Neural progenitor cell (in vitro differentiated cells): Measurements from ENCODE around the gene YBX1. TPM values are rescaled to one million over a fixed set of nuclear protein-coding genes. Genes with fewer than 3 reads are reported as not detected.
A peak's percentile ranks its signal among the peaks of the same experiment; 100 is the strongest.

ENCODE experiments used
- DNase-seq: peaks from one replicate; pipeline ENCODE4 v3.0.0-alpha.2; 2016; ENCODE audit warnings: low spot score
- H2AFZ ChIP-seq: fragments of 200-600 bp; sonication (generic); replicated peaks from 2 replicates; pipeline ENCODE4 v1.6.1; 2016; ENCODE audit warnings: antibody characterized with exemption
- H3F3A ChIP-seq: fragments of 200-600 bp; sonication (generic); 2 replicates; pipeline ENCODE4 v1.6.1; 2016; ENCODE audit warnings: antibody characterized with exemption, low read depth
- H3K27ac ChIP-seq: fragments of 200-600 bp; sonication (generic); 2 replicates; pipeline ENCODE4 v1.5.1; 2016; ENCODE audit warnings: mild to moderate bottlenecking
- H3K27me3 ChIP-seq: fragments of 200-600 bp; sonication (generic); 2 replicates; pipeline ENCODE4 v1.6.1; 2016; ENCODE audit warnings: mild to moderate bottlenecking, moderate library complexity
- H3K36me3 ChIP-seq: fragments of 200-600 bp; sonication (generic); 2 replicates; pipeline ENCODE4 v1.5.1; 2016
- H3K4me1 ChIP-seq: fragments of 200-600 bp; sonication (generic); 2 replicates; pipeline ENCODE4 v1.6.1; 2016; ENCODE audit warnings: mixed run types
- H3K4me2 ChIP-seq: fragments of 200-600 bp; sonication (generic); 2 replicates; pipeline ENCODE4 v1.6.1; 2016
- H3K4me3 ChIP-seq: fragments of 200-600 bp; sonication (generic); 2 replicates; pipeline ENCODE4 v1.5.1; 2016
- H3K79me2 ChIP-seq: fragments of 200-600 bp; sonication (generic); 2 replicates; pipeline ENCODE4 v1.6.1; 2016; ENCODE audit warnings: low read depth
- H3K9ac ChIP-seq: fragments of 200-600 bp; sonication (generic); 2 replicates; pipeline ENCODE4 v1.6.1; 2016
- H3K9me3 ChIP-seq: fragments of 200-600 bp; sonication (generic); 2 replicates; pipeline ENCODE4 v1.5.1; 2016; ENCODE audit warnings: low read depth
- H4K20me1 ChIP-seq: fragments of 200-600 bp; sonication (generic); 2 replicates; pipeline ENCODE4 v1.6.1; 2016; ENCODE audit warnings: low read depth
- H3K27ac Mint-ChIP-seq: 3 replicates; pipeline ENCODE4 v1.8.0; 2021; ENCODE audit warnings: mixed read lengths
- H3K27me3 Mint-ChIP-seq: 2 replicates; pipeline ENCODE4 v1.8.0; 2022; ENCODE audit warnings: low read depth, mild to moderate bottlenecking, inconsistent platforms, moderate library complexity, mixed read lengths; ENCODE audit not compliant: insufficient read depth
- H3K36me3 Mint-ChIP-seq: 3 replicates; pipeline ENCODE4 v1.8.0; 2021; ENCODE audit warnings: mixed read lengths
- H3K4me1 Mint-ChIP-seq: 3 replicates; pipeline ENCODE4 v1.8.0; 2021; ENCODE audit warnings: mixed read lengths
- H3K4me3 Mint-ChIP-seq: 3 replicates; pipeline ENCODE4 v1.8.0; 2021; ENCODE audit warnings: mild to moderate bottlenecking, moderate library complexity, mixed read lengths
- H3K9me3 Mint-ChIP-seq: 3 replicates; pipeline ENCODE4 v1.8.0; 2020; ENCODE audit warnings: mixed read lengths
- EZH2 ChIP-seq: fragments of 200-600 bp; sonication (generic); IDR thresholded peaks from 2 replicates; pipeline ENCODE4 v1.6.1; 2017; ENCODE audit warnings: antibody characterized with exemption, mild to moderate bottlenecking, moderate library complexity
- EZH2phosphoT487 ChIP-seq: fragments of 200-600 bp; sonication (generic); IDR thresholded peaks from 2 replicates; pipeline ENCODE4 v1.6.1; 2017; ENCODE audit warnings: antibody characterized with exemption
- total RNA-seq: library from RNA; depleted of rRNA; stranded (reverse); fragments of >200 nt; gene quantifications from 2 replicates; pipeline ENCODE4 v1.2.3, GENCODE V29; 2015; ENCODE audit warnings: low replicate concordance
- TF ChIP-seq, protein P1 (sequence below): fragments of 200-600 bp; sonication (generic); IDR thresholded peaks from 2 replicates; pipeline ENCODE4 v1.5.1; 2017; ENCODE audit warnings: antibody characterized with exemption, mild to moderate bottlenecking

The YBX1 gene
- total RNA-seq, 1 donor from 2014 or later, result 1,610 TPM

GRCh38 chr1:42690477-42691156 is 8.4 kb downstream of the YBX1 start:
- peaks cover 31% of the 10 kb centered on the region for H3K4me1 ChIP-seq
- TF ChIP-seq EZH2, result no peak
- TF ChIP-seq, protein P1, sequence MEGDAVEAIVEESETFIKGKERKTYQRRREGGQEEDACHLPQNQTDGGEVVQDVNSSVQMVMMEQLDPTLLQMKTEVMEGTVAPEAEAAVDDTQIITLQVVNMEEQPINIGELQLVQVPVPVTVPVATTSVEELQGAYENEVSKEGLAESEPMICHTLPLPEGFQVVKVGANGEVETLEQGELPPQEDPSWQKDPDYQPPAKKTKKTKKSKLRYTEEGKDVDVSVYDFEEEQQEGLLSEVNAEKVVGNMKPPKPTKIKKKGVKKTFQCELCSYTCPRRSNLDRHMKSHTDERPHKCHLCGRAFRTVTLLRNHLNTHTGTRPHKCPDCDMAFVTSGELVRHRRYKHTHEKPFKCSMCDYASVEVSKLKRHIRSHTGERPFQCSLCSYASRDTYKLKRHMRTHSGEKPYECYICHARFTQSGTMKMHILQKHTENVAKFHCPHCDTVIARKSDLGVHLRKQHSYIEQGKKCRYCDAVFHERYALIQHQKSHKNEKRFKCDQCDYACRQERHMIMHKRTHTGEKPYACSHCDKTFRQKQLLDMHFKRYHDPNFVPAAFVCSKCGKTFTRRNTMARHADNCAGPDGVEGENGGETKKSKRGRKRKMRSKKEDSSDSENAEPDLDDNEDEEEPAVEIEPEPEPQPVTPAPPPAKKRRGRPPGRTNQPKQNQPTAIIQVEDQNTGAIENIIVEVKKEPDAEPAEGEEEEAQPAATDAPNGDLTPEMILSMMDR, result peak; percentile 19
- no peaks in the 10 kb centered on the region for H3K27me3 Mint-ChIP-seq
- no peak overlapping the region for H2AFZ ChIP-seq
- no peaks in the 10 kb centered on the region for H3K27me3 ChIP-seq
- no peaks in the 10 kb centered on the region for H3K9me3 Mint-ChIP-seq
- no peak overlapping the region for H3K27ac ChIP-seq
- peaks cover 44% of the 10 kb centered on the region for H3K4me1 Mint-ChIP-seq
- no peaks in the 10 kb centered on the region for H3K9me3 ChIP-seq
- H3K27ac Mint-ChIP-seq, result no peak overlapping the region
- no peak for DNase-seq
- H3K79me2 ChIP-seq, result peaks cover 100% of the 10 kb centered on the region
- H3K36me3 Mint-ChIP-seq, result peaks cover 26% of the 10 kb centered on the region
- no peak overlapping the region for H3K9ac ChIP-seq
- H3K36me3 ChIP-seq, result peaks cover 28% of the 10 kb centered on the region
- peak overlapping the region; percentile 65 for H3K4me2 ChIP-seq
- peaks cover 100% of the 10 kb centered on the region for H4K20me1 ChIP-seq
- no peak overlapping the region for H3K4me3 ChIP-seq
- peaks cover 42% of the 10 kb centered on the region for H3F3A ChIP-seq
- H3K4me3 Mint-ChIP-seq, result no peak overlapping the region

DNA sequence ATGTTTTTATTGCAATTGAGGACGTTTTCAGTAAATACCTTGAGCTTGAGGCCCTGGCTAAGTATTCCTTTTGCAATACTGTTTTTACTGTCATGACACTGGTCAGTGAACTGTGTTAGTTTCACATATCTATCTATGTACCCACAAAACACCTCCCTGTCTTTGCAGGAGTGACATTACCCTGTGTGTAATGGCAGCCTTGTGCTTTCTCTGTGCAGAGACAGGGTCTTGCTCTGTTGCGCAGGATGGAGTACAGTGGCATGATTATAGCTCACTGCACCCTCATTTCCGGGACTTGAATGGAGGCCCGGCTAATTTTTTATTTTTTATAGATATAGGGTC is 8.9 kb downstream of the YBX1 start:
- H3K4me3 Mint-ChIP-seq, result no peak overlapping the region
- no peaks in the 10 kb centered on the region for H3K27me3 Mint-ChIP-seq
- Histone ChIP-seq H3K9ac (no peak overlapping the region), H3K4me3 (no peak overlapping the region), H3K27me3 (no peaks in the 10 kb centered on the region), H3K27ac (no peak overlapping the region), H3K4me2 (peak overlapping the region; percentile 65), H3K4me1 (peaks cover 26% of the 10 kb centered on the region), H3K36me3 (peaks cover 30% of the 10 kb centered on the region), H3K9me3 (no peaks in the 10 kb centered on the region), H2AFZ (no peak overlapping the region), H3K79me2 (peaks cover 100% of the 10 kb centered on the region), H4K20me1 (peaks cover 100% of the 10 kb centered on the region), H3F3A (peaks cover 42% of the 10 kb centered on the region)
- peaks cover 41% of the 10 kb centered on the region for H3K4me1 Mint-ChIP-seq
- no peak overlapping the region for H3K27ac Mint-ChIP-seq
- no peak for DNase-seq
- peaks cover 31% of the 10 kb centered on the region for H3K36me3 Mint-ChIP-seq
- TF ChIP-seq, protein P1, result no peak
- TF ChIP-seq EZH2phosphoT487 (no peak), EZH2 (no peak)
- no peaks in the 10 kb centered on the region for H3K9me3 Mint-ChIP-seq

DNA sequence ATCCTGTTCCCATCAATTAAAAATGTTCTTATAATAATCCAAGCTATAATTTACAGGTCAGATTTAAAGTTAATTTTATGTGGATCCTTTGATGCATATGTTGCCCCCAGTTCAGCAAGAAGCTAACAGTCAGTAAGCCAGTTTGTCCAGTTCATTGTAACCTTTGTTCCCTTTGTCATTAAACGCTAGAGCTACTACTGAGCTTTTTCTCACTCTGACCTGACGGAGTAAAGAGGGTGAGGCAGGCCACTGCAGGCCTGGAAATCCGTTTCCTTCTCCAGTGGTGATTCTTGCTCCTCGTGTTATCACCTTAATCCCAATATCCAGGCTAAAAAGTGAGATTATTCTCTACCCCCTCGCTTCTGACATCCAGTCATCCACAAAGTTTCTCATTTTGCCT is 10.2 kb downstream of the YBX1 start:
- H3K9me3 Mint-ChIP-seq, result no peaks in the 10 kb centered on the region
- peaks cover 32% of the 10 kb centered on the region for H3K4me1 Mint-ChIP-seq
- Histone ChIP-seq H3K4me3 (peak overlapping the region; percentile 20), H3K79me2 (peaks cover 99% of the 10 kb centered on the region), H3K27ac (peak overlapping the region; percentile 30), H3K9ac (no peak overlapping the region), H3K4me2 (peak overlapping the region; percentile 65), H3K4me1 (peaks cover 21% of the 10 kb centered on the region), H3F3A (peaks cover 45% of the 10 kb centered on the region), H4K20me1 (peaks cover 97% of the 10 kb centered on the region), H2AFZ (no peak overlapping the region), H3K9me3 (no peaks in the 10 kb centered on the region), H3K27me3 (no peaks in the 10 kb centered on the region), H3K36me3 (peaks cover 34% of the 10 kb centered on the region)
- H3K36me3 Mint-ChIP-seq, result peaks cover 36% of the 10 kb centered on the region
- H3K27me3 Mint-ChIP-seq, result no peaks in the 10 kb centered on the region
- no peak overlapping the region for H3K27ac Mint-ChIP-seq
- TF ChIP-seq EZH2, result no peak
- TF ChIP-seq, protein P1, result no peak
- TF ChIP-seq EZH2phosphoT487, result no peak
- peak; percentile 60 for DNase-seq
- H3K4me3 Mint-ChIP-seq, result no peak overlapping the region
